ENCODE results near the gene EMILIN1.

EMILIN1 gene

DNA sequence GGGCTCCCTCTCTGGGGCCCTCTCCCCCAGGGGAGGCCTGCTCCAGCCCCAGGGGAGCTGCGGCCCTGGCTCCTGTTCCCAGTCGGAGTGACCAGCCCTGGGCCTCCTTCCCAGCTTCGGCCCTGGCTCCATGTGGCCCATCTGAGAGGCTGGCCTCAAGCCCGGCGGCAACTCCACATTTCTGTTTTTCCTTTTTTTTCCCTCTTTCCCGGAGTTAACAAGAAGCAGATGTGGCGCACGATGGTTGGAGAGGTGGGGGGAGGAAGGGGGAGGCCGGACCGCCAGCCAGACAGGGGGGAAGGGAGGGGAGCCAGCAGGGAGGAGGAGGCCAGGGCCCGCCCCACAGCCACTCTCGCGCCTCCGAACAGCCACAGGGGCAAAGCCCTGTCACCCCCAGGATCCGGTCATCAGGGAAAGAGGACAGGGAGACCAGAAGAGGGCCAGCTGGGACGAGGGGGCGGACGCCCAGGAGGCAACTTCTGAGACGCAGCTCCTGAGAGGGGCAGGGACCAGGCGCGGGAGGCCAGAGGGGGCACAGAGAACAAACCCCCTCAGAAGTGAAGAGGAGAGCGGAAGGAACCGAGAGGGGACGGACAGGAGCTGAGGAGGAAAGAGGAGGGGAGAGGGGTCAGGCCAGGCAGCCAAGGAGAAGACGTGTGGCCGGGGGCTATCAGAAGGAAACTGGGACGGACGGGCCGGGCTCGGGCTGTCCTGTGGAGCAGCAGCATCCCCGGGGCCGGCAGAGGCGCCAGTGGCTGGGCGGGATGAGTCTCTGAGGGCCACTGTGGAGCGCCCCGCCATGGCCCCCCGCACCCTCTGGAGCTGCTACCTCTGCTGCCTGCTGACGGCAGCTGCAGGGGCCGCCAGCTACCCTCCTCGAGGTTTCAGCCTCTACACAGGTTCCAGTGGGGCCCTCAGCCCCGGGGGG is at the start of gene EMILIN1:
Gene EMILIN1, plus strand, starts transcription at position 349 of the 928 bp plus-strand sequence. Its CDS starts 451 bp downstream, at position 800.
- peak within 1 kb of the TSS; percentile 21 to 45 (median 35) for H3K4me3 ChIP-seq
- peak within 1 kb of the TSS in 20 of 21 experiments; percentile 31 to 87 (median 78) for H3K27ac ChIP-seq

DNA sequence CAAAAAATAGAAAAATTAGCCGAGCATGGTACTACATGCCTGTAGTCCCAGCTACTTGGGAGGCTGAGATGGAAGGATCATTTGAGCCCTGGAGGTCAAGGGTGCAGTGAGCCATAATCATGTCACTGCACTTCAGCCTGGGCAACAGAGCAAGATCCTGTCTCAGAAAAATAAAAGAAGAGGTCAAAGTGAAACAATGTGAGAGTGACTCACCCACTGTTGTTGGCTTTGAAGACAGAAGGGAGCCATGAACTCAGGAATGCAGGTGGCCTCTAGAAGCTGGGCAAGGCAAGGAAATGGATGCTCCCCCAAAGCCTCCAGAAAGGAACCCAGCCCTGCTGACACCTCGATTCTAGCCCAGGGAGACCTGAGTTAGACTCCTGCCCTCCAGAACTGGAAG is 49.4 kb upstream of the EMILIN1 start:
- Histone ChIP-seq H3K4me3 (no peak overlapping the region), H3K27ac (no peak overlapping the region)

DNA sequence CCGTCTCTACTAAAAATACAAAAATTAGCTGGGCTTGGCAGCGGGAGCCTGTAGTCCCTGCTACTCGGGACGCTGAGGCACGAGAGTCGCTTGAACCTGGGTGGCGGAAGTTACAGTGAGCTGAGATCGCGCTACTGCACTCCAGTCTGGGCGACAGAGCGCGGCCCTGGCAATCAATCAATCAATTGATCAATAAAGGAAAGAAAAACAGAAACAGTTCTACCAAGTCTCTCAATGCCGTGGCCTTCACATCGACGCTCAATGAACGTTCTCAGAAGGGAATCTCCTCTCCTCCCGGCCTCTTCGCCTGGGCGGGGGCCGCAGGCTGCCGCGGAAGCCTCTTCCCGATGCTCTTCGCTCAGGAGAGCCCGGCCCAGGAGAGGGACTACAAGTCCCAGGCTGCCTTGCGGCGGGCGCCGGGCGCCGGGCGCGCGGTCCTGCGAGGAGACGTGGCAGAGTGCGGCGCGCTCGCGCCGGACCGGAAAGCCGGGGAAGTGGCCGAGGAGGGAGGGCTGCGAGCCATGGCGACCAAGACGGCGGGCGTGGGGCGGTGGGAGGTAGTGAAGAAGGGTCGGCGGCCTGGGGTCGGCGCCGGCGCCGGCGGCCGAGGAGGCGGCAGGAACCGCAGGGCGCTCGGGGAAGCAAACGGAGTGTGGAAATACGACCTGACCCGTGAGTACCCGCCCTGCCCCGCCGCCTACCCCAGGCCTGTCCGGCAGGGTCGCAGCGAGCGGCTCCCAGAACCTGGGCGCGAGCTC is 45.7 kb upstream of the EMILIN1 start, which contains the start of gene TMEM214:
Gene TMEM214, plus strand, starts transcription at position 471 of the 758 bp plus-strand sequence. Its CDS starts 51 bp downstream, at position 522.
- peak within 1 kb of the TSS; percentile 82 to 98 (median 94) for H3K27ac ChIP-seq
- peak within 1 kb of the TSS; percentile 58 to 99 (median 92) for H3K4me3 ChIP-seq

DNA sequence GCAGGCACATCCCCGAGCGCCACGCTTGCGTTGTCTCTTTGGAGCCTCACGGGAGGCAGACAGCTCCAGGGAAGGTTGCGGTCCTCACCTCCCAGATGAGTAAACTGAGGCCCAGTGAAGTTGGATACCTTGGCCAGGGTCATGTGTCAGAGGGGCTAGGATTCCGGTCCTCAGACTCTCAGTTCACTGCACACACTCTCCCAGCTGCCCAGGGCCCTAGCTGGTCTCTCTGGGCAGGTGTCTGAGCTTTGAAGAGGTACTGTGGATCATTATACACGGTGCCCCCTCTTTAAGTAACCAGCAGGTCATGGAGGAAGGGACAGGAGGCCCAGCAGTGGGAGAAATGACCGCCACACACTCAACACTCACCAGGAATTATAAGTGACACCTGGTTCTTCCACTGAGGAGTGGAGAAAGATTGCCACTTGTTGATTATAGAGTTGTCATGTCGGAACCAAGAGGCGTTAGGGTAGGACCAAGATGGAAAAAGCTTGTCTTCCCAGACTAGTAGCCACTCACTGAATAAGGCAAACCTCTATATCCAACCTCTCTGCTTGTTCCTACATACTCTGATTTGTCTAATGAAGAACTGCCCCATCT is 45.1 kb upstream of the EMILIN1 start:
- Histone ChIP-seq H3K4me3 (peak overlapping the region; percentile 58 to 99 (median 92)), H3K27ac (peak overlapping the region; percentile 82 to 98 (median 94))

DNA sequence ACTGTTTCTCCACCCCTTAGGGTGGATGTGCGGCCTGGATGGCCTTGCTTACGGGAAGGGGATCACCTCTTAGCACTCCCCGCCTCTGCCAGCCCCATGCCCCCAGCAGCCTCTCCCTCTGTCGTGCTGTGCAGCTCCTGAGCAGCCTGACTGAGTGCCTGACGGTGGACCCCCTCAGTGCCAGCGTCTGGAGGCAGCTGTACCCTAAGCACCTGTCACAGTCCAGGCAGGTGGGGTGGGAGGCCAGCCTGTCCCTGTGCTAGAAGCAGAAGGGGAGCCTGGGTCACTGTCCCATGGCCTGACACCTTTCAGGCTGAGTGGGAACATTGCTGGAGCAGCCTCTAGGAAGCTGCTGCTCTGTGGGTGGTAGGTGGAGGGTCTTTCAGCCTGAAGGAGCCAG is 40.4 kb upstream of the EMILIN1 start:
- H3K4me3 ChIP-seq: no peak overlapping the region
- H3K27ac ChIP-seq: peak overlapping the region in 1 of 21 experiments; percentile 36

DNA sequence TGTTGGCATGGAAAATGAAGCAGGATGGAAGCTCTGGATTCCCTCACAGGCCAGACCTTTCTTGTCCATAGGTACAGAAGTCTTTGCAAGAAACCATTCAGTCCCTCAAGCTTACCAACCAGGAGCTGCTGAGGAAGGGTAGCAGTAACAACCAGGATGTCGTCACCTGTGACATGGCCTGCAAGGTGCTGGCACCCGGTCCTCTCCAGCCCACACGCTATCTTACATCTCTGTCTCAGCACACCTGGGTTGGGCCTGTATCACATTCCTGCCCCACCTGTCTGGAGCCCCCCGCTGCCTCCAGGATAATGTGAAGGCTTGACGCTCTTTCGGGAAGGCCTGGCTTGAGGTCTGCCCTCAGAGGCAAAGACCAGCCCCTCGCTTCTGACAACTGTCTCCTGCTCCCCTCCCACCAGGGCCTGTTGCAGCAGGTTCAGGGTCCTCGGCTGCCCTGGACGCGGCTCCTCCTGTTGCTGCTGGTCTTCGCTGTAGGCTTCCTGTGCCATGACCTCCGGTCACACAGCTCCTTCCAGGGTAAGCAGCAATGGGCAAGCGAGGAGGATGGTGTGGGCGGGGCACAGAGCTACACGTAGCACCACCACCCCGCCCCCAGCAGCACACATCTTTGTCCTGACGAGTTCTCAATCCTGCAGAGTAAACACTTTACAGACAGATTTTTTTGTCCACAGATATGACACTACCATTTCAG is 39.6 kb upstream of the EMILIN1 start:
- H3K27ac ChIP-seq: no peak overlapping the region
- H3K4me3 ChIP-seq: no peak overlapping the region

DNA sequence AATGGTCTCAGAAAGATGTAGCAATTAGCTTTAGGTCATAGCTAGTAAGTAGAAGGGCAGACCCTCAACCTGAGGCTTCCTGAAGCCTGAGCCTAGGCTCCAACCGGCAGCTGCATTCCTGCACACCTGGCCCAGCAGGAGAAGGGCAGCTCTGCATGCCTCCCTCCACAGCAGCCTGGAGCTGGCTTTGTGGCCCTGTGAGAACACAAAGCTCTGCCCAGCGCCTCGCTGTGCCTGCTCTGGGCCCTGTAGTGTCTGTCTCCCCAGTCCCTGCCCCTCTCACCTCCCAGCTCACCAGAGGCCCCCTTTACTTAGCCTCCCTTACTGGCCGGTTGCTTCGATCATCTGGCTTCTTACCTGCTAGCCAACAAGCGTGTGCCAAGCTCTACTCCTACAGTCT is 39.0 kb upstream of the EMILIN1 start:
- H3K4me3 ChIP-seq: no peak overlapping the region

DNA sequence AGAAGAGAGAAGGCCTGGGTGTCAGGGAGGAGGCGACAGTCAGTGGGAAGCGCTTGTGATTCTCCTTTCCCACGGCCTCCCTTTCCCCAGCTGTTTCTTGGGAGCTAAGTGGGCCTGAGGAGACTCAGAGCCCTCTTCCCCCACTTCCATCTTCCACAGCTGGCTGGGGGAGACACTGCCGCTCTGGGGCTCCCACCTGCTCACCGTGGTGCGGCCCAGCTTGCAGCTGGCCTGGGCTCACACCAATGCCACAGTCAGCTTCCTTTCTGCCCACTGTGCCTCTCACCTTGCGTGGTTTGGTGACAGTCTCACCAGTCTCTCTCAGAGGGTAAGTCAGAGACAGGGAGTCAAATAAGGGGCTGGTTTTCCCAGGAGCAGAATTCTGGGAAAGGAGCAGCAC is 38.5 kb upstream of the EMILIN1 start:
- Histone ChIP-seq H3K27ac (no peak overlapping the region), H3K4me3 (no peak overlapping the region)

More for the DNA sequence above, 39.0 kb upstream of the EMILIN1 start:
- H3K27ac ChIP-seq: no peak overlapping the region

DNA sequence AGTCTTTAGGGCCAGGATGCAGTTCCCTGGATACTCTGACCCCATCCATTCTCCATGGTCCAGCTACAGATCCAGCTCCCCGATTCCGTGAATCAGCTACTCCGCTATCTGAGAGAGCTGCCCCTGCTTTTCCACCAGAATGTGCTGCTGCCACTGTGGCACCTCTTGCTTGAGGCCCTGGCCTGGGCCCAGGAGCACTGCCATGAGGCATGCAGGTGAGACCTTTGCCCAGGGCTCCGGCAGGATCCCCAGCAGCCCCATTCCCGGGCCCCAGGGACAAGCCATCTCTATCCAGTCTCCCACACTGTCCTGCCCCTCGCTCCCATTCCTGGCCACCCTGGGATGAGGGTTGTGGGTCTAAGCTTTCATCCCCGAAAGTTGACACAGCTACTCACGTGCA is 38.1 kb upstream of the EMILIN1 start:
- no peak overlapping the region for H3K4me3 ChIP-seq

DNA sequence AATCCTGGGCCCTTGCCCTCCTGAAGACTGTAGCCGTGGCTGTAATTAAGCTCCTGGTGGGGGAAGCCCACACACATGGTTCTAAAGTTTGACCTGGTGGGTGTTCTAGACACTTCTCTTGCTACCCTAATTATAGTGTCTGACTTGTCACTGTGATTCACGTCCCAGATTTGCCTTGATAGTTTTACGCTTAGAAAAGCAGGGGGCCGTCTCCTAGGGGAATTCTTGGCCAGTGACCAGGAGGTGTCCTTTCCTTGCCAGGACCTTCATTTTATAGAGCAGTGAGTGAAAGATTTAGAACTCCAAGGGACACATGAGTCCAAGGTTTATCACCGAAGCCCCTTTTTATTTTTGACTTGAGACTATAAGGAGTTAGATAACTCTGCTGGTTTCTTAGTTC is 36.7 kb upstream of the EMILIN1 start:
- peak overlapping the region in 1 of 21 experiments; percentile 3 for H3K27ac ChIP-seq
- H3K4me3 ChIP-seq: no peak overlapping the region

More for the DNA sequence above, 38.1 kb upstream of the EMILIN1 start:
- no peak overlapping the region for H3K27ac ChIP-seq

DNA sequence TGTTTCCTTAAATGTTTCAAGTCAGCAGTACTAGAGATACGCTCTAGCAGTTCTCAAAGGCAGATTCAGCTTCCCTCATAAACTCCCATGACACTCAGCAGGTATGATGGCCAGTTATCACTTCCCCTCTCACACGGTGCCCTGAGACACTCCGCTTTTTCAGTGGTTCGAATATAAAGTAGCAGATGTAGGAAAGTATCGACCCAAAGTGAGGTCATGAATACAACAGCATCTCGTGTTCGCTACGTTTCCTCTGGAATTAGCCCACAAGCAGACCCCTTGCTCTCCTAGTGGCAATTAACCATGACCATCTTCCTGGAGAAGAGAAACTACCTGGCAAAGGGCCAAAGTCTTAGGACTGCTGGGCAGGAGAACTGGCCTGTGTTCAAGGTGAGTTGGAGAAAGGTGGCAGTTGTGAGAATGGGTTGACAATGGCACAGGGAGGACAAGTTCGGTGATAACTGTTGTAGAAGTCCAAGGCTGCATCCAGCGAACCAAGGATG is 36.2 kb upstream of the EMILIN1 start:
- no peak overlapping the region for H3K27ac ChIP-seq
- no peak overlapping the region for H3K4me3 ChIP-seq

DNA sequence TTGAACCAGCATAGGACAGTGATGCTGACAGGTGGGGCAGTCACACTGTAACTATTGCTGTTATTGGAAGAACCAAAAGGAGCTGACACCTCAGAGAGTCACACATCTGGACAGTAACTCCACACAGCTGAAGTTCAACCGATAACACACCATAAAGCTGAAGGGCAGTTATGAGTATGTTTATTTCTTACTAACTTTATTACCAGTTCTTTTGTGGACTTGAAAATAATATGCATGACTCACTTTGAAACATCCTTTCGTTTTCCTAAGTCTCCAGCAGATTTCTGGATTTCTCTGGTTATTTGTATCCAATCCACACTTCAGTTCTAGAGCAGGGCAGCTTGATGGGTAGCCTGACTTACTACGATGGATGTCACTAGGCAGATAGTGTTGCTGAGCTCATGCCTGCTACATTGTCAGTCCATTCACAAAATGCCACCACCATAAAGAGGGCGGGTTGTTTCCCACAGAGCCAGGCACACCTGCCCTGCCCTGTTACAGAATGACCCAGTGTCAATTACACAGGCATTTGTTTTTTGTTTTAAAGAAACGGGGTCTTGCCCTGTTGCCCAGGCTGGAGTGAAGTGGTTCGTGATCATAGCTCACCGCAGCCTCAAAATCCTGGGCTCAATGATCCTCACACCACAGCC is 35.3 kb upstream of the EMILIN1 start:
- no peak overlapping the region for H3K4me3 ChIP-seq
- no peak overlapping the region for H3K27ac ChIP-seq

DNA sequence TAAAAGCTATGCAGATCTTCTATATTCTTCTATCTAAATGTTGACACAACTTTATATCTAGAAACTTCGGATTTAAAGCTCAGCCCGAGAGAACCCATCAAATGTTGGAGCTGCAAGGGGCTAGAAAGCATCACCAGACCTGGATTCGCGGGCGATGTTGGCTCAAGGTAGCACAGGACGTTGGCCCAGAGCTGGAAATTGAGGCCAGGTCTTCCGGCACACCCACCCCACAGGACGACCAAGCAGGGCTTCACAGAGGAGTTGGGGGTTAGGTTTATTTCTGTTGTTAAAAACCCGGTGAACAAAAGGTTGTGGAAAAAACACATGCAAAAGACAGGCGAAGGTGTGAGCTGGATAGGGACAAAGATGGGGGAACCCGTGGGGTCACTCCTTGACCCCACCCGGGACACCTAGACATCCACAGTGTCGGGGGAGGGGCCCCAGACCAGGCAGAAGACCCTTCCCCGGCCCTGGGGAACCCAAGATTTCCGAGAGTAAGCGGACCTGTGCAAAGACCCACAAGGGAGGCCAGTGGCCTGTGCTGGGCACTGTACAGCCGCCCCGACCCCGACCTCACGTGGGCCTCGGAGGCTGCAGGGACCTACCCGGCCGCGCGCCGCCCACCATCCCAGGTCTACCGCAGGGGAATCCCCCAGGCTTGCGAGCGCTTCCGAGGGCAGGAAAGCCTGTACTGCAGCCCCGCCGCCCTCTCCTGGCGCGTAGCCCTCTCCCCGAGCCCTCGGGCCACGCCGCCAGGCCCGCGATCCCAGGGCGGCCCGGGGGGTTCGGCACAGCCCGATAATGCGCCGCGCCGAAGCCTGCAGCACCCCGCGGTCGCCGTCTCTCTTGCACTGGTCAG is 28.8 kb upstream of the EMILIN1 start:
- H3K27ac ChIP-seq: peak overlapping the region in 19 of 21 experiments; percentile 37 to 92 (median 85)
- peak overlapping the region; percentile 65 to 96 (median 84) for H3K4me3 ChIP-seq

DNA sequence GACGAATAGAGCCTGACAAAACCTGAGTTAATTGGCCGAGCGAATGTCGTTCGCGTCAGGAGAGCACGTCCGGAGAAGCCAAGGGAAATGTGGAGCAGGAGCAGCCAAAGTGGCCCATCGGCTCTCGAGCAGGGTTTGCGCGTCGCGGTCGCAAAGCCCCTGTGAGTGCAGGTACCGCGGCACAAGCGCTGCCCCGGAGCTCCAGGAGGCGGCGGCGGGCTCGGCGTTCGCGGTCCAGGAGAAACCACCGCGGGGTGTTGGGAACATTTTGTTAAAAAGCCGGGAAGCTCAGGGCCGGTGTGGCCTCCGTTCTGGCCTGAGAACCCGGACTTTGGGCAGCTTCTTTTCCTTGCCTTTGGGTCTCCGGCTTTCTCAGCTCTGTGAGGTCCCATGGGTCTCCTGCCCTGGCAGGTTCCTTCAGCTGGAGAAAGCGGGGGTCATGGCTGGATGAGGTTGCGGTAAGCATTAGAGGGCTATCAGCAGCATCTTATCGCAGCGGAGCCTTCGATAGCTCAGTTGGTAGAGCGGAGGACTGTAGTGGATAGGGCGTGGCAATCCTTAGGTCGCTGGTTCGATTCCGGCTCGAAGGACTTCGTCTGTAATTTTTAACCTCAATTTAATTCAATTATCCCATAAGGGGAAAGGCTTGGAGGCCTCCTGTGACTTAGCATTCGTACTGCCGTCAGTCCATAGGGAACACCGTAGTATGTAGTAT is 28.0 kb upstream of the EMILIN1 start:
- H3K4me3 ChIP-seq: peak overlapping the region; percentile 65 to 96 (median 84)

DNA sequence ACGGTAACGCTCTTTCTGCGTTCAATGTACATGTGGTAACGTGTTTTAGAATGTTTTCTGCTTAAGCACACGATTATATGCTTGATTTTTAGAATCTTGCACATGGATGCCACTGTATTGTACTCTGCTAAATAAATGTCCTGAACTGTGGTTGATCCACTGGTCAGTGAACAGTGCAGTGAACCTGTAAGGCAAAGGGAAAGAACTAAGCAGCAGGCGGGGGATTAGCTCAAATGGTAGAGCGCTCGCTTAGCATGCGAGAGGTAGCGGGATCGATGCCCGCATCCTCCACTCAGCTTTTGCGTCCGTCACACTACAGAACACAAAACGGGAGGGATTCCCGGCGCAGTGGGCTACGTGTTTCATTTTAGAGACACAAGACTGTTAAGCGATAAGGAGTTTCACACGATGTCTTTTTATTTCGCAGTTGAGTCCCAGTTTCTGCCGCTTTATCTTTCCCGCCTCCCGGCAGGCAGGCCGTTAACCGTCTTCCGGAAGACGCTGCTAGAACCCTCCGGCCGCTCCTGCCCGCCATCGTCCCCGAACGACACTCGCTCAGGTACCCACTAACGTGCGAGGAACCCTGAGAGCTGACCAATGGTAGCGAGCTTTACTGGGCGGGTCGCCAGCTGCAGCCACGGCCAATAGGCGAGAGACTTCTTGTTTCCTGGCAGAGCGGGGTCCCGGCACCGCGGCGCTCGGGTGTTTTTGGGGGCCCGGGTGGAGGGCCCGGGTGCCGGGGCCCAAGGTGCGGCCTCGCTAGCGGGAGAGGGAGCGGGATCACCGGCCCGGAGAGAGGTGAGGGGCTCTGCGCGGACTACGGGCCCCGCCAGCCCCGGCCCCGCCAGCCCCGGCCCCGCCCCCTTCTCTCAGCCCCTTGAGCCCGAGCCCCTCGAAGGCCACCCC is 27.2 kb upstream of the EMILIN1 start, which contains the start of gene AGBL5:
Gene AGBL5, plus strand, starts transcription at position 673 of the 906 bp plus-strand sequence. CDS start 1,291 bp downstream, outside the sequence.
- Histone ChIP-seq H3K27ac (peak within 1 kb of the TSS; percentile 65 to 92 (median 84)), H3K4me3 (peak within 1 kb of the TSS; percentile 65 to 96 (median 84))

More for the DNA sequence above, 28.0 kb upstream of the EMILIN1 start:
- peak overlapping the region in 20 of 21 experiments; percentile 65 to 92 (median 84) for H3K27ac ChIP-seq

Data from skin epidermis (tissue), 12 donors.